Measurements from ENCODE around the gene TLR5.
"Not testable (repeated sequence)": the region's sequence is repeated elsewhere in the genome, so short reads cannot be mapped to it uniquely, and the experiment has no call there.

The TLR5 gene, protein sequence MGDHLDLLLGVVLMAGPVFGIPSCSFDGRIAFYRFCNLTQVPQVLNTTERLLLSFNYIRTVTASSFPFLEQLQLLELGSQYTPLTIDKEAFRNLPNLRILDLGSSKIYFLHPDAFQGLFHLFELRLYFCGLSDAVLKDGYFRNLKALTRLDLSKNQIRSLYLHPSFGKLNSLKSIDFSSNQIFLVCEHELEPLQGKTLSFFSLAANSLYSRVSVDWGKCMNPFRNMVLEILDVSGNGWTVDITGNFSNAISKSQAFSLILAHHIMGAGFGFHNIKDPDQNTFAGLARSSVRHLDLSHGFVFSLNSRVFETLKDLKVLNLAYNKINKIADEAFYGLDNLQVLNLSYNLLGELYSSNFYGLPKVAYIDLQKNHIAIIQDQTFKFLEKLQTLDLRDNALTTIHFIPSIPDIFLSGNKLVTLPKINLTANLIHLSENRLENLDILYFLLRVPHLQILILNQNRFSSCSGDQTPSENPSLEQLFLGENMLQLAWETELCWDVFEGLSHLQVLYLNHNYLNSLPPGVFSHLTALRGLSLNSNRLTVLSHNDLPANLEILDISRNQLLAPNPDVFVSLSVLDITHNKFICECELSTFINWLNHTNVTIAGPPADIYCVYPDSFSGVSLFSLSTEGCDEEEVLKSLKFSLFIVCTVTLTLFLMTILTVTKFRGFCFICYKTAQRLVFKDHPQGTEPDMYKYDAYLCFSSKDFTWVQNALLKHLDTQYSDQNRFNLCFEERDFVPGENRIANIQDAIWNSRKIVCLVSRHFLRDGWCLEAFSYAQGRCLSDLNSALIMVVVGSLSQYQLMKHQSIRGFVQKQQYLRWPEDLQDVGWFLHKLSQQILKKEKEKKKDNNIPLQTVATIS

DNA sequence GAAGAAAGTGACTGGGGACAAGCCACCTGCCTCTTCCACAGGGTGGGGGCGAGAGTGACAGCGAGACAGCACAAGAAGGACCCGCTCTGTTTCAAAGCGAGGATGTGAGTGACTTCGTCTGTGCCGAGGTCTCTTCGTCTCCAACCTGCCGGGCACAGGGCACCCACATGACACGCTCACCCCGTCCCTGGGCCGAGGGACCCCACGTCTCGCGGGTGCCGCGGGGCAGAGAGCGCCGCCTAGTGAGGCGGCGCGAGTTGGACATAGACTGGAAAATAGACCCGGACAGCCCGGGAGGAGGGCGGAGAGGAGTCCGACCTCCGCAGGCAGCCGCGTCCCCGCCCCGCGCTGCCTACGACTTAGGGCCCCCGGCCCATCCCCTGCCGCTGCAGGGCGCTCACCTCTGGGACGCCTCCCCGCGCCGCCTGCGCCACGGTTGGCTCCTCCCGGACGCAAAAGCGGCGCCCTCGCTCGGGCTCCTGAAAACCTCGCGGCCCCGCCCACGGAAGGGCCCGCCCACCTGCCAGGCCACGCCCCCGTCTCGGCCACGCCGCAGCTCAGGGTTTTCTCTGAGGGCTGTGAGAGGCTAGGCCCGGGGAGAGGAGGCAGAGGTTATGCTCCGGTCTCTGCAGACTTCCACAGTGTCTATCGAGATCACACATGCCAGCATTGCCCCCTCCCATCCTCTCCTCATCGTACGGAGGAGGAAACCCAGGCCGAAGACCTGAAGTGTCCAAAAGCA is at the start of gene TLR5:
TSS of gene TLR5 (minus strand) at position 454 of the 742 bp plus-strand sequence. CDS start 30,217 bp downstream, outside the sequence.
- peak; percentile 87 for DNase-seq

DNA sequence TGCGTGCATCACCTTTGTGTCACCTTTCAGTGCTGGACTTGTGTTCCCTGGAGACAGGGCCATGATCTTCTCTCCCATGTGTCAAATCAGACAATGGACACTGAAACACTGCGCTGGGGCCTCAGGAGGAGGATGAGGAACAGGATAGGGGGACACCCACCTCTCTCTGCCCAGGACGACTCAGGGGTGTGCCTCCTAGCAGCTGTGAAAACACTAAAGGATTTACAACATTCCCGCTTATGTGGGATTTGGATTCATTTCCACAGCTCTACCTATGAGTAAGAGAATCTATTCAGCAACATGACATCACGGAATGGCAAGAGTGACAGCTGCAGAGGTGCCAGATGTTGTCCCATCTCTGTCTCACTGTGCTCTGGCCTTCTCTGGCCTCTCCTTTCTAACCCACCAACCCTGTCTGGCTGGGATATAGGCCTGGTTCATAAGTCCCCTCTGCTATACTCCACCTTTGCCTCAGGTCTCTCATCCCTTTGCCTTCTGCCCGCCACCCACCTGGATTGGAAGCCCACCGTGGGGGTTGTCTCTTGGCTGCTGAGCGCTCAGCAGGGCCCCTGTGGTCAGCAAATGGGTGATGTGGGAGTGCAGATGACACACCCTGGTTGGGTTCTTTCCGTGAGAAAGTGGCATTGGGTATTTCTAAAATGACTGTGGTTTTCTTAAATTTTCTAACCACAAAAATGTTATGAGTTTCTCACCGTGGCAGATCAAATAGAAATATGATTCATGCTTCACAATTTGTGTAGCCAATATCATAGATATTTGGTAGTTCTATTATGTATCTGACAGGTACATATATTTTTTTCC is 47.1 kb upstream of the TLR5 start:
- peak; percentile 76 for DNase-seq

DNA sequence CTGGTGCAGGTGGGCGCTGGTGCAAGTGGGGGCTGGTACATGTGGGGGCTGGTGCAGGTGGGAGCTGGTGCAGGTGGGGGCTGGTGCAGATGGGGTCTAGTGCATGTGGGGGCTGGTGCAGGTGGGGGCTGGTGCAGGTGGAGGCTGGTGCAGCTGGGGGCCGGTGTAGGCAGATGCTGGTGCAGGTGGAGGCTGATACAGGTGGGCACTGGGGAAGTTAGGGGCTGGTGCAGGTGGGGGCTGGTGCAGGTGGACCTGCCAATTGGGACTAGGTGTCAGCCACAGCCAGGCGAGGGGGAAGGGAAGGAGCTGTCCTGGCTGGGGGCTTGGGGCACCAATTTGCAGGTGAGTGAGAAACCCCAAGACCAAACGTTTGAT is 46.5 kb upstream of the TLR5 start:
- no peak for DNase-seq

DNA sequence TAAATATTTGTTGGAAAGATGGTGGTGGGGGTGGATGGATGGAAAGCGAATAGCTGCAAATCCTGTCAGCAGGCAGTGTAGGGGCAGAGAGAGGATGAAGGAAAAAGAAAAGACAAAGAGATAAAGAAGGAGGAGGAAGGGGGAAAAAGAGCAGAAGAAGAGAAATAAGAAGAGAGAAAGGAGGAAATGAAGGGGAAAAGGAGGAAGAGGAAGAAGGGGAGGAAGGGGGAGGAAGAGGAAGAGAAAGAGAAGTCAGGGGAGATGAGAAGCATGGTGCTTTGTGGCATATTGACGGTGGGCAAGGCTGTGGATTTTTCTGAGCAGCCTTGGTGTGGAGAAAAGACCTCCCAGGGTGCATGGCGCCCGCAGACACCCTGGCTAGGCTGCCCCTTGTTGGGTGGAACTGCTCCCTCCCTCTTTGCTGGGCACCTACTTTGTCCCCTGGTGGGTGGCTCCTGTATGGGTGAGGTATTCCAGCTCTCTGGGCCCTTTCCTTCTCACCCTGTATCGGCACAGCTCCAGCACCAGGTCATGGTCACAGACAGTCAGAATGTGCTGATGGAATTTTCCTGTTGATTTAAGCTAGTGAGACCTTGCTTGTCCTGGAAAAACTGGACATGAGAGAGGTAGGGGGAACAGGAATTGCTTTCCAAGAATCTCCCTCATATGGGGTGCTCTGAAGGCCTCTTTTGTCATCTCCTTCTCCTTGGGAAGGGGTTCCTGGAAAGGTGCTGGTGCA is 45.7 kb upstream of the TLR5 start:
- no peak for DNase-seq

DNA sequence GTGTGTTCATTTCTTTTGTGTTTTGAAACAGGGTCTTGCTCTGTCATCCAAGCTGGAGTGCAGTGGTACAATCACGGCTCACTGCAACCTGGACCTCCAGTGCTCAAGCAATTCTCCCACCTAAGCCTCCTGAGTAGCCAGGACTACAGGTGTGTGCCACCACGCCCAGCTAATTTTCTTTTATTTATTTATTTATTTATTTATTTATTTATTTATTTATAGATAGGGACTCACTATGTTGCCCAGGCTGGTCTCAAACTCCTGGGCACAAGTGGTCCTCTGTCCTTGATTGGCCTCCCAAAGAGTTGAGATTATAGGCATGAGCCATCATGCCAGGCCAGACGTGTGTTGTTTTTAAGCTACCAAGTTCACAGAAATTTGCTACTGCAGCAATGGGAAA is 43.8 kb upstream of the TLR5 start:
- DNase-seq: no peak

DNA sequence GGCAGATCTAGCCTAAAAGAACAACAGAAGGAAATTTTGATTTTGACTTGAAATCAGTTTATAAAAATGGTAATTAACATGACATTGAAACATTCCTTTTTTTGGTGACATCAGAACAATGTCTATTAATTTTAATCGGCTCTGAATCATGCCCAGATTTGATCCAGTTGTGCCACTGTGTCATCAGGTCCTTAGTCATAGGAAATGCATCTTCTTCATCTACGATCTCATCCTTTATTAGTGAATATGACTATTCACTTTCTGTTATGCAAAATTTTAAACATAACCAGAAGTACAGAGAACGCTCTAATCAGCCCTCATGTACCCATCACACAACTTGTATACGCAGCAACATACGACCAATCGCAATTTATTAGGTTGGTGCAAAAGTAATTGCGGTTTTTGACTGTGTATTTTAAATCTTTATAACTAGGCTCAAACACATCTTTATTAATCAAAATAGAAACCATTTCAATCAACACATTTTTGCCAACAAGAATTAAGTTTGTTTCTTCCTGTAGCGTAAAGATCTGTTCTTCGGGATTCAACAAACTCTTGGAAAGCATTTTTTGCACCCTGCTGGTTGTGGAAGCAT is 40.3 kb upstream of the TLR5 start:
- no peak for DNase-seq

DNA sequence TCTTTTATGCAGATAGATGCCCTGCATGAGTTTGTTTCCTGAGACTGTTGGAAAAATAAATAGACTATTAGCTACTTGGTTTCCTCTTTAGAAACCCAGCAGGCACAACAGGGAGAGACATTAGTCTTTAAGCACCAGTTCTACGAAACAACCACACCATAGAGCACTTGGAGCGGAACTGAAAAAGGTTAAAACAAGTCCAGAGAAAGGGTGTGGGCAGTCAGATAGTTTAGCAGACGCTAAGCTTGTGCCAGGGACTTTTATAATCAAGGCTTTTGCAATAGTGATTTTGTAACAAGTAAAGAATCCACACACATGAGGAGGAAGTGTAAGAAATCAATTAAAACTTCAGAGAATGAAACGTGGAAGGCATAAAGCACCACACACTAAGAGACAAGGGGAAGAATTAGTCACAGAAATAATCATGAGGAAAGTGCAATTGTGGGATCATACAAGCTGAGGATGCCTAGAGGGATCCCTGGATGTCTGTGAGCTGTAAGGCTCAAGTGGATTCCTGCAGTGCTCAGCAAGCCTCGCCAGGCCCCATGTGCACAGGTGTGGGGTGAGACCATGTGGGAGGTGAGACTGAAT is 37.8 kb upstream of the TLR5 start:
- peak; percentile 26 for DNase-seq

DNA sequence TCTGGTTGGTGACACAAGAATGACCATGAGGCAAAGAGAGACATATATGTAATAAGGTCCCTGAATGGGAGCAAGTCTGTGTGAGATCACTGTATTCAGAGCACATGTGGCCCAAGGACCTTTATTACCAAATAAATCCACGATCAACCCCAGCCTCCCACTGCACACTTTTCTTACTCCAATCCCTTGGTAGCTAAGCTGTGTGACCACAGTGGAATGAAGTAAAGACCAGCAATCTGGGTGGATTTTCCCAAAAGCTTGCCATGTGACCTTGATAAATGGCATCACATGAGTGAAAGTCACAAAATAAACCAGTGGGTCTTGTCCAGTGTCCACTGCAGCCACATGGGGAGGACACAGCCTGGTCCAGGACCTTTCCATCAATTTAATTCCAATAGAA is 36.7 kb upstream of the TLR5 start:
- DNase-seq: no peak

DNA sequence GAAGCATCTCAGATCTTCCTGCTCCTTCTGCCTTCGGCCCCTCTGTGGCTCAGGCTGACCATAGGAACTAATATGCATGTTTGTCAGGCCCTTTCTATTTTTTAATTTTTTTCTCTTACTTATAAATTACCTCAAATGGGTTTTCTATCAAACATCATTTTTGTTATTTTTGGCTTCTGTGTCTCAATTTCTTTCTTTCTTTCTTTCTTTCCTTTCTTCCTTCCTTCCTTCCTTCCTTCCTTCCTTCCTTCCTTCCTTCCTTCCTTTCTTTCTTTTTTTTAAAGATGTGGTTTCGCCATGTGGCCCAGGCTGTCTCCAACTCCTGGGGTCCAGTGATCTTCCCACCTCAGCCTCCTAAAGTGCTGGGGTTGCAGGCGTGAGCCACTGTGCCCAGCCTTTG is 36.2 kb upstream of the TLR5 start:
- DNase-seq: no peak

DNA sequence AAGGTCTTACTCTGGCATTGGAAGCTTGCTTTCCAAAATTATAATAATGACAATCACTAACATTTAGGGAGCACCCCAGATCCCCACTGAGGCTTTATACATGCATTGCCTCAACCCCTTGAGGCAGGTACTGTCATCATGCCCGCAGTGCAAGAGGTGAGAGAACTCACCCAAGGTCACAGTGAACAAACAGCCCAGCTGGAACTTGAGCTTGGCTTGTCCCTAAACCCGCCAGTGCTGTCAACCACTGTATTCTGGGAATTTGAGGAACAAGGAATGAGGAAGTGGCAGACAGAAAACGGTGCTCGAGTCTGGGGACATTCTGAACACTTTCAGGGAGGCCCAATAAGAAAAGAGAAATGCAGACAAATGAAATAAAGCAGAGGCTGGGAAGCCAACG is 34.6 kb upstream of the TLR5 start:
- DNase-seq: no peak

DNA sequence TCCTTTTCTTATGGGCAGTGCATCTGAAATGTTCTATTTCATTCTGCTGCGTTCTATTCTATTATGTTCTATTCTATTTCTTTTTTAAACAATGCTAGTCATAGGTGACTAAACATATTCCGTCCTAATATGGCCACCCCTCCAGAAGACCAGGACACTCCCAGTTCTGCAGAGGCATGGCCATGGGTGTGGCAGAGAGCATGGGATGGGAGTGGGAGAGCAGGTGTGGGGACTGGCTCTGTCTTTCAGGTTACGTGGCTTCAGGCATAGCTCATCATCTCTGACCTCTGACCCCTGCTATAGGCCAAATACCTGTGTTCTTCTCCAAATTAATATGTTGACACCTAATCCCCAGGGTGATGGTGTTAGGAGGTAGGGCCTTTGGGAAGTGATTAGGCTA is 33.4 kb upstream of the TLR5 start:
- no peak for DNase-seq

DNA sequence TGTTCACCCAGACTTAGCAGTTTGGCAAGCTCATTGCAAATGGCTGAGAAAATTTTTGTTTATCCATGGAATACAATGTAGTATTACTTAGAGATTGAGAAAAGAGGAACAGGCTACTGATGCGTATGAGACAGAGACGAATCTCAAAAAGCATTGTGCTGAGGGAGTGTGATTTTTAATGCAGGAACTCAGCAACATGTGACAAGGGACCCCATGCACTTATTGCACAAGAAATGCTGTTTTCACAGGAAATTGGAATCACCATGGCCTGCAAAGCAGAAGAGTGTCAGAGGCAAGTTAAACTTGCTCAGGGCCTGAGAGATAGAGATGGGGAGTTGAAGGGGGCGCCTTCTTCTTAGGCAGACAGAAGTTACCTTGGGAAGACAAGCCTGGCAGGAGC is 32.6 kb upstream of the TLR5 start:
- no peak for DNase-seq

DNA sequence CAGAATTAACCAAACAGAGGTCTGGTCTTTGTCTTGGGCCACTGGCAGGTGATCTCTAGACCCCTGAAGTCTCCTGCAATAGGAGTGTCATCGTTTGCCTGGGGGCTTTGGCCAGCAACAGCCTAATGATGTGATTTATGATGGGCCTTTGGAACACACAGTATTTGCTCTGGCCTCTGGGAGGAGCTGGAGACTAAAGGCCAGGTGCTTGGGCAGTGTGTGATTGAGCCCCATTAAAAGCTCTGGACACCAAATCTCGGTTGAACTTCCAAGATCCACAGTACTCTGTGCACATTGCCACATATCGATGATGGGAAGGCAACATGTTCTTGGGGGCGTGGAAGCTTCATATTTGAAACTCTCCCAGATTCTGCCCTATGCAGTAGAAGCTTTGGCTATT is 32.0 kb upstream of the TLR5 start:
- DNase-seq: no peak

DNA sequence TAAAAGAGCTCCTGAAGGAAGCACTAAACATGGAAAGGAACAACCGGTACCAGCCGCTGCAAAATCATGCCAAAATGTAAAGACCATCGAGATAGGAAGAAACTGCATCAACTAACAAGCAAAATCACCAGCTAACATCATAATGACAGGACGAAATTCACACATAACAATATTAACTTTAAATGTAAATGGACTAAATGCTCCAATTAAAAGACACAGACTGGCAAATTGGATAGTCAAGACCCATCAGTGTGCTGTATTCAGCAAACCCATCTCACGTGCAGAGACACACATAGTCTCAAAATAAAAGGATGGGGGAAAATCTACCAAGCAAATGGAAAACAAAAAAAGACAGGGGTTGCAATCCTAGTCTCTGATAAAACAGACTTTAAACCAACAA is 26.4 kb upstream of the TLR5 start:
- not testable (repeated sequence) for DNase-seq

DNA sequence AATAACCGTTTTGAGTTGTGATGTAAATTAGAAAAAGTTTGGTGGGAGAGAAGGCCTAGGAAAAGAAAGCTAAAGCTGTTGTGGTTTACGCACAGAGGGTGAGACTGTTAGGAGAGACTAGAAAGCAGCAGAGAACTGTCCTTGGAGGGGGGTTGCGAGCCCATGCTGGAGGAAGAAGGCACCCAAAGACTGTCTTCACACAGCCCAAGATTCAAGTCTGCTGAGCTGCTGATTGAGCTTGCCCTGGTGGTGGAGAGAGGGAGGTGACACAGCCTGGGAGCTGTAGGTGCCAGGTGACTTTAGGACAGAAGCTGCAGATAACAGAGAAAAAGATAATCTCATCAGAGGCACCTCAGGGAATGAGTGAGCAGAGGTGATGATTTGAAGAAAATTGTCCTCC is 18.3 kb upstream of the TLR5 start:
- DNase-seq: no peak

DNA sequence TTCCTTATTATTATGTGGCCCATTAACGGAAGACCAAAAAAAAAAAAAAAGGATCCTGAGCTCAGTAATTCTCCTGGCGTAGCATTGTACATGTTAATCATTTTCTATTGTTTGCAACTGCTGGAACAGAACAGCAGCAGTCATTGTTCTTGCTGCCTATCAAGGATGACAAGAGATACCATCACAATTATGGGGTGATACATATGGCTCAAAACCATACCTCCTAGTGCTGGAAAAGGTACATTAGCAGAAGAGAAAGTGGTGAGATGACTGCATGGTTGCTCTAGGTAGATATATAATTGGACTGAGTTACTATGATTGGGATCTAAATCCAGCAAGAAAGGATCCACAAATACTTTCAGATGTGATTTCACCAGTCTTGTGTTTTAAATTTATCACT is 13.3 kb upstream of the TLR5 start:
- DNase-seq: no peak

DNA sequence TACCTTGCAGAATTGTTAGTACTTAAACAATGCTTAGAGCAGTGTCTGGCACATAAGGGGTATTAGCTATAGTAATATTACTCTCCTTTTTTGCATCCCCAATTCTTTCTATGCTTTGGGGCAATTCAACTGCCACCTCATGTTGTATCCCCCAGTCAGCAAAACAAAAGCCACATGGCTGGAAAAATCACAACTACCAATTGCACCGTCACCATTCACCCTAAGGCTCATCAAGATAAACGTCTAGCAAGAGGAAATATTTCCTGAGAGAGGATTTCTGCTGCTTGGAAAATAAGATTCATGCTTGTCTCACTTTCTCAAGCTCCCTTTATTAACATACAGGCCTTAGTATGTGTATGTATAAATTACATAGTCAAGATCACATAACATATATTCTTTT is 12.1 kb upstream of the TLR5 start:
- DNase-seq: no peak

DNA sequence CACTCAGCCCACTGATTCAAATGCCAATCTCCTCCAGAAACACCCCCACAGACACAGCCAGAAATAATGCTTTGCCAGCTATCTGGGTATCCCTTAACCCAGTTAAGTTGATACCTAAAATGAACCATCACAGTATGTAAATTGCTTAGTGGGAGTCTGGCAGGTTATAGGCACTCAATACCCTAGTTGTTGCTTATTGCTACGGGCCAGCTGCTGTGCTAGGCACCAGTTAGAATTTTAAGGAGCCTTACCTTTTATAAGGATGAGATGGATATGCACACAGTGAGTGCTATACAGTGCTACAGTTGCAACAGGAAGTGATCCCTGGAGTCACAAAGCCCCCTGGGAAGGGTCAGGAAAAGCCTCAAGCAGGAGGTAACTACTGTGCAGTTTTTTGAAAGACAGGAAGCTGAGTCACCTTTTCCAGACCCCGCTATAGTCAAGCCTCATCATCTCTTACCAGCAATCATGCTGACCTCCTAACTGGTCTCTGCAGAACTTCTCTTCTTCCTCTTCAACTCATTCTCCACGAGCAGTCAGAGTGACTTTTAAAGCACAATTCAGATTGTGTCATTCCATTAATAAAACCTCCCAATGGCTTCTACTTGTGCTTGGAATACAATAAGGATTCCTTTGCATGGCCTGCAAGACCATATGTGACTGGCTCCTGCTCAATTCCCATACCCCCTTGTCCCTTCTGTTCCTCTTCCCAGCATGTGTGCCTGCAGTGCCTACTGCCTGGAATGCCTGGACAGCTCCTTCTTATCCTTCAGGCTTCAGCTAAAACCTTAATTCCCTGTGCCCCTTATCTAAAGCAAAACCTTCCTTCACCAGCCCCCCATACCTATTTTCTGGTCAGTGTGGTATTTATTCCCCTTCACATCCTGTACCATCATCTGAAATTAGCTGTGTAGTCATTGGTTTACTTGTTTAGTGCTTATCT is 10.4 kb upstream of the TLR5 start:
- no peak for DNase-seq

DNA sequence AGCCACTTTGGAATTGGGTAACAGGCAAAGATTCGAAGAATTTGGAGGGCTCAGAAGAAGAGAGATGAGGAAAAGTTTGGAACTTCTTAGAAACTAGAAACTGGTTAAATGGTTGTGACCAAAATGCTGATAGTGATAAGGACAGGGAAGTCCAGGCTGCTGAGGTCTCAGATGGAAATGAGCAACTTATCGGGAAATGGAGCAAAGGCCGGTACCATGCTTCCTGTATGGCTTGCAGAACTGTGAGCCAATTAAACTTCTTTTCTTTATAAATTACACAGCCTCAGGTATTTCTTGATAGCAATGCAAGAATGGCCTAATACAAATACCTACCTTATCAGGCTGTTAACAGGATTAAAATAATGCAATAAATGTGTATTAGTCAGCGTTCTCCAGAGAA is 9.4 kb upstream of the TLR5 start:
- no peak for DNase-seq

DNA sequence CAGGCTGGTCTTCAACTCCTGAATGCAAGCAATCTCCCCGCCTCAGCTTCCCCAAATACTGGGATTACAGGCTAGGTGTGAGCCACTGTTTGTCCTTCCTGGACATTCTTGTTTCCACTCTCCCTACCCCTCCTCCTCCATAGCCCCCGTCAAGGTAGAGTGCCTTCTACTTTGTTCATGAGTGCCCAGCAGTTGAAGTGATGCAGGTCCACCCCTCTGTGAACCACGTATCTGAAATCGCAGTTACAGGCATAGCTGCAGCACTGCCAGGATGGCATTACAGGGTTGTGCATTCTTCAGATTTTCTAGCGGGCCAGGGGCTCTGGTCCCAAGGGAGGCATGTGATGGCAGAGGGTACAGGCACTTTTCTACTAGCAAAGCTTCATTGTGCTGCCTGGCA is 7.4 kb upstream of the TLR5 start:
- DNase-seq: no peak
